ENCODE measurements around the gene FANCC. TPM values are rescaled to one million over a fixed set of nuclear protein-coding genes. Genes with fewer than 3 reads are reported as not detected.

FANCC gene
- total RNA-seq, 1 experiment from 2014 or later: 25.3 TPM

DNA sequence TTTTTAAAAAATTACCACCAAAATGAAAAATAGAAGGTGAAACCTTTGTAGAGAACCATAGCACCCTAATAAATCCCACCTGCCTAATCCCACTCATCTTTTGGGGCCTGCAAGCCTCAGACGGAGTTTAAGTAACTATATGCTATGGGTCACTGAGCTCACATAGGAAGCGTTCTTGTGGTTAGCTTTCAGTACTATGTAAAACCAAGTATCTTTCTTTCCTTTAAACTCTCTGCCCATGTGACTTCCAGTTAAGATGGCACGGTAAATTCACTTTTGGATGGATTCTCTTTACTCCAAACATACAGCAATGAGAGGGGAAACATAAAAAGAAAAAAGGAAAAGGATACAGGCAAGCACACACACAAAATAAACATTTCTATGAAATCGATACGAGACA lies 50.9 kb downstream of the FANCC start:
- no peak for DNase-seq (ENCODE audit: low spot score)
- Histone ChIP-seq H3K27me3 (replicated peaks; ENCODE audit: insufficient read depth, low read depth, low read length, poor library complexity) (no peaks in the 10 kb centered on the region), H3K9me3 (ENCODE audit: low read depth, low read length, poor library complexity, severe bottlenecking) (no peaks in the 10 kb centered on the region), H3K4me1 (ENCODE audit: insufficient read depth, low read length, poor library complexity, severe bottlenecking) (peaks cover 7% of the 10 kb centered on the region), H3K36me3 (ENCODE audit: insufficient read depth, low read length, poor library complexity, severe bottlenecking) (no peaks in the 10 kb centered on the region), H3K27ac (ENCODE audit: low read depth, low read length, poor library complexity, severe bottlenecking) (no peak overlapping the region), H3K4me3 (ENCODE audit: low read depth, low read length, poor library complexity, severe bottlenecking) (no peak overlapping the region)
- BruUV-seq (replicated peaks): no TSS peak
- ChIA-PET POLR2A (ENCODE audit: low non-redundant PET) (no interaction called here), CTCF (no interaction called here)
- intact Hi-C loops (cut with micrococcal nuclease; ENCODE audit: unreplicated experiment): loop anchor here (10.0 kb wide), 1 partner anchor 582 kb away; no protein-coding TSS in a partner anchor
- TF ChIP-seq, protein P1, sequence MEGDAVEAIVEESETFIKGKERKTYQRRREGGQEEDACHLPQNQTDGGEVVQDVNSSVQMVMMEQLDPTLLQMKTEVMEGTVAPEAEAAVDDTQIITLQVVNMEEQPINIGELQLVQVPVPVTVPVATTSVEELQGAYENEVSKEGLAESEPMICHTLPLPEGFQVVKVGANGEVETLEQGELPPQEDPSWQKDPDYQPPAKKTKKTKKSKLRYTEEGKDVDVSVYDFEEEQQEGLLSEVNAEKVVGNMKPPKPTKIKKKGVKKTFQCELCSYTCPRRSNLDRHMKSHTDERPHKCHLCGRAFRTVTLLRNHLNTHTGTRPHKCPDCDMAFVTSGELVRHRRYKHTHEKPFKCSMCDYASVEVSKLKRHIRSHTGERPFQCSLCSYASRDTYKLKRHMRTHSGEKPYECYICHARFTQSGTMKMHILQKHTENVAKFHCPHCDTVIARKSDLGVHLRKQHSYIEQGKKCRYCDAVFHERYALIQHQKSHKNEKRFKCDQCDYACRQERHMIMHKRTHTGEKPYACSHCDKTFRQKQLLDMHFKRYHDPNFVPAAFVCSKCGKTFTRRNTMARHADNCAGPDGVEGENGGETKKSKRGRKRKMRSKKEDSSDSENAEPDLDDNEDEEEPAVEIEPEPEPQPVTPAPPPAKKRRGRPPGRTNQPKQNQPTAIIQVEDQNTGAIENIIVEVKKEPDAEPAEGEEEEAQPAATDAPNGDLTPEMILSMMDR (conservative IDR thresholded peaks at IDR 0.05; ENCODE audit: low read depth, low read length): no peak
- TF ChIP-seq EZH2 (IDR thresholded peaks at IDR 0.05; ENCODE audit: borderline replicate concordance, low read depth, low read length, poor library complexity, severe bottlenecking): no peak

DNA sequence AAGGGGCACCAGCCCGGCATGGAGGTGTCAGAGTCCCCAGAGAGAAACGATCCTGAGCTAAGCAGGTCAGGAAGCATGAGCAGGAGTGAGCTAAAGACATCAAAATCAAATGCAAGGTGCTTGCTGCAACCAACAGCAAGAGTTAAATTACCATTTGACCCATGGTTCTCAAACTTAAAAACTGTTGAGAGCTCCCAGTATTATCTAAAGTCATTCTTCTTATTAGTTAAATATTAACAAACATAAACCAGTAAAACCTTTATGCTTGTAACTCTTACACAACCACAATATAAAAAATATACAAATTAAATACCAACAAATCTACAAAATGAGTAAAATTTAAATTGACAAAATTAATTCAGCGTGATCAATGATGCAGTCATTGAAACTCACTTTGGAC lies 51.5 kb downstream of the FANCC start:
- BruUV-seq (replicated peaks): no TSS peak
- TF ChIP-seq, protein P1 (conservative IDR thresholded peaks at IDR 0.05; ENCODE audit: low read depth, low read length): no peak
- TF ChIP-seq EZH2 (IDR thresholded peaks at IDR 0.05; ENCODE audit: borderline replicate concordance, low read depth, low read length, poor library complexity, severe bottlenecking): no peak
- Histone ChIP-seq H3K36me3 (ENCODE audit: insufficient read depth, low read length, poor library complexity, severe bottlenecking) (no peaks in the 10 kb centered on the region), H3K4me3 (ENCODE audit: low read depth, low read length, poor library complexity, severe bottlenecking) (no peak overlapping the region), H3K27me3 (replicated peaks; ENCODE audit: insufficient read depth, low read depth, low read length, poor library complexity) (no peaks in the 10 kb centered on the region), H3K9me3 (ENCODE audit: low read depth, low read length, poor library complexity, severe bottlenecking) (no peaks in the 10 kb centered on the region), H3K4me1 (ENCODE audit: insufficient read depth, low read length, poor library complexity, severe bottlenecking) (peaks cover 7% of the 10 kb centered on the region), H3K27ac (ENCODE audit: low read depth, low read length, poor library complexity, severe bottlenecking) (no peak overlapping the region)
- POLR2A ChIA-PET (ENCODE audit: low non-redundant PET): no interaction called here
- no peak for DNase-seq (ENCODE audit: low spot score)
- CTCF ChIA-PET: no interaction called here
- intact Hi-C loops (cut with micrococcal nuclease; ENCODE audit: unreplicated experiment): loop anchor here (10.0 kb wide), 1 partner anchor 581 kb away; no protein-coding TSS in a partner anchor

DNA sequence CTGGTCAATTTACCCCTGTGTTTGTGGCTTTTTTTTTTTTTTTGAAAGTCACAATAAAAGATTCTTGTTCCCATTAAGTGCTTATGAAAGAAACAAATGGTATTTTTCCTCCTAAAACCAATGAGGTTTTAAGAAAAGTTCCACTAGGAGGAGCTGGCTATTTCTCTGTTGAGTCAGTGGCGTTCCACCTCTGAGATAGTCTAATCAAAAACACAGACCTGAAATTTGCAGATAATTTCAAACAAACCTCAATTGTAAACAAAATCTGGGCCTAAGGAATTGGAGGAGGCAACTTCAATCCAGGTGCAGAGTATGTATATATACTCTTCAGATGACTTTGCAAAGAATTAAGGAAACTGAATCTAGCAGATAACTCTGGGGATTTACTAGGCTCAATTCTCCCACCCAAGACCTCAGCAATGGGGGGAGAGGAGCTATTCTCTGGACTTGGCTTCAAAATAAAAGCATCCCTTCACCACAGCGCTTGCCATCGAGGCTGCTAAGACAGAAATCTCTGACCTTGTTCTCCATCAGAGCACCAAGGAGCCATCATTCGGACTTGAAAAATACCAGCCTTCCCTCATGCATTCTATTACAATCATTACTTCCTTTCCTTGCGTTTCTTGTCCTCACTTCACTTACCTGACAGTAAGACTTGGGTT lies 52.4 kb downstream of the FANCC start:
- TF ChIP-seq, protein P1 (conservative IDR thresholded peaks at IDR 0.05; ENCODE audit: low read depth, low read length): peak; percentile 52
- TF ChIP-seq EZH2 (IDR thresholded peaks at IDR 0.05; ENCODE audit: borderline replicate concordance, low read depth, low read length, poor library complexity, severe bottlenecking): no peak
- peak; percentile 48 for DNase-seq (ENCODE audit: low spot score)
- no TSS peak for BruUV-seq (replicated peaks)
- Histone ChIP-seq H3K9me3 (ENCODE audit: low read depth, low read length, poor library complexity, severe bottlenecking) (no peaks in the 10 kb centered on the region), H3K4me3 (ENCODE audit: low read depth, low read length, poor library complexity, severe bottlenecking) (no peak overlapping the region), H3K36me3 (ENCODE audit: insufficient read depth, low read length, poor library complexity, severe bottlenecking) (no peaks in the 10 kb centered on the region), H3K4me1 (ENCODE audit: insufficient read depth, low read length, poor library complexity, severe bottlenecking) (peaks cover 7% of the 10 kb centered on the region), H3K27me3 (replicated peaks; ENCODE audit: insufficient read depth, low read depth, low read length, poor library complexity) (no peaks in the 10 kb centered on the region), H3K27ac (ENCODE audit: low read depth, low read length, poor library complexity, severe bottlenecking) (no peak overlapping the region)
- CTCF ChIA-PET: interaction anchor here (0.6 to 0.8 kb wide), 4 partner anchors 41 to 419 kb away, joined by 3 to 12 read pairs (median 4); no protein-coding TSS in a partner anchor
- POLR2A ChIA-PET (ENCODE audit: low non-redundant PET): interaction anchor here (0.6 kb wide), 1 partner anchor 23 kb away, joined by 4 read pairs; no protein-coding TSS in a partner anchor
- intact Hi-C loops (cut with micrococcal nuclease; ENCODE audit: unreplicated experiment): loop anchor here (10.0 kb wide), 1 partner anchor 580 kb away; no protein-coding TSS in a partner anchor
